ENCODE data around the gene SESN2. TPM values are rescaled to one million over a fixed set of nuclear protein-coding genes. Genes with fewer than 3 reads are reported as not detected.

The SESN2 gene
- total RNA-seq, 2 donors from 2014 or later = 11.2 to 27.5 TPM

DNA sequence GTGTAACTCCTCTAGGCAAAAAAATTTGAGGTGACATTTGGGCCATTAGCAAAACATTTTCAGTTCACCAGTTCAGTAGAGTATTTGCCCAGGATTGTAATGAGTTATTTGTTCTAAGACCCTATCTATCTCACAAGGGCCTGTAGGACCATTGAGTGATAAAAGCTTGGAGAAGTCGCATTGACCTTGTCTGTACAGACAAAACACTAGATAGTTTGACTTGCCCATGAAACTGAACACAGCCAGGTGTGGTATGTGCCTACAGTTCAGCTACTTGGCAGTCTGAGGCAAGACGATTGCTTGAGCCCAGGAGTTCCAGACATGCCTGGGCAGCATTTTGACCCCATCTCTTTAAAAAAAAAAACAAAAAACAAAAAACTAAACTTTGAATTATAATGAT is 20.3 kb upstream of the SESN2 start:
- H3K27ac ChIP-seq = no peak overlapping the region
- no peak for DNase-seq (ENCODE audit: low spot score)
- intact Hi-C loops (cut with DNase I) = no loop called here
- no peaks in the 10 kb centered on the region for H3K9me3 ChIP-seq
- no peaks in the 10 kb centered on the region for H3K27me3 ChIP-seq (replicated peaks; ENCODE audit: insufficient read depth)
- WGBS = 44% methylated on average over 2 of the region's 2 CpGs
- H3K4me3 ChIP-seq = no peak overlapping the region
- H3K4me1 ChIP-seq (replicated peaks) = peaks cover 5% of the 10 kb centered on the region
- no peaks in the 10 kb centered on the region for H3K36me3 ChIP-seq
- no peak for TF ChIP-seq POLR2AphosphoS5 (IDR thresholded peaks at IDR 0.05)
- no peak for TF ChIP-seq POLR2A (IDR thresholded peaks at IDR 0.05)

- no peak for DNase-seq (ENCODE audit: low spot score)
- Histone ChIP-seq H3K4me1 (replicated peaks) (peaks cover 5% of the 10 kb centered on the region), H3K36me3 (no peaks in the 10 kb centered on the region), H3K27me3 (replicated peaks; ENCODE audit: insufficient read depth) (no peaks in the 10 kb centered on the region), H3K9me3 (no peaks in the 10 kb centered on the region), H3K4me3 (no peak overlapping the region), H3K27ac (no peak overlapping the region)
- 92% methylated on average over 4 of the region's 4 CpGs for WGBS
- TF ChIP-seq POLR2AphosphoS5 (IDR thresholded peaks at IDR 0.05) (no peak), POLR2A (IDR thresholded peaks at IDR 0.05) (no peak)
- intact Hi-C loops (cut with DNase I) = no loop called here
These were observed 19.3 kb upstream of the SESN2 start for GRCh38 chr1:28240024-28240423.

GRCh38 chr1:28241638-28242241 is 17.6 kb upstream of the SESN2 start:
- intact Hi-C loops (cut with DNase I) = no loop called here
- Histone ChIP-seq H3K4me1 (replicated peaks) (peaks cover 5% of the 10 kb centered on the region), H3K27ac (no peak overlapping the region), H3K36me3 (no peaks in the 10 kb centered on the region), H3K9me3 (no peaks in the 10 kb centered on the region), H3K27me3 (replicated peaks; ENCODE audit: insufficient read depth) (no peaks in the 10 kb centered on the region), H3K4me3 (no peak overlapping the region)
- no peak for TF ChIP-seq CTCF (IDR thresholded peaks at IDR 0.05)
- TF ChIP-seq POLR2AphosphoS5 (IDR thresholded peaks at IDR 0.05) = peak; percentile 75
- WGBS = 53% methylated on average over 10 of the region's 10 CpGs
- peak; percentile 64 for DNase-seq (ENCODE audit: low spot score)

DNA sequence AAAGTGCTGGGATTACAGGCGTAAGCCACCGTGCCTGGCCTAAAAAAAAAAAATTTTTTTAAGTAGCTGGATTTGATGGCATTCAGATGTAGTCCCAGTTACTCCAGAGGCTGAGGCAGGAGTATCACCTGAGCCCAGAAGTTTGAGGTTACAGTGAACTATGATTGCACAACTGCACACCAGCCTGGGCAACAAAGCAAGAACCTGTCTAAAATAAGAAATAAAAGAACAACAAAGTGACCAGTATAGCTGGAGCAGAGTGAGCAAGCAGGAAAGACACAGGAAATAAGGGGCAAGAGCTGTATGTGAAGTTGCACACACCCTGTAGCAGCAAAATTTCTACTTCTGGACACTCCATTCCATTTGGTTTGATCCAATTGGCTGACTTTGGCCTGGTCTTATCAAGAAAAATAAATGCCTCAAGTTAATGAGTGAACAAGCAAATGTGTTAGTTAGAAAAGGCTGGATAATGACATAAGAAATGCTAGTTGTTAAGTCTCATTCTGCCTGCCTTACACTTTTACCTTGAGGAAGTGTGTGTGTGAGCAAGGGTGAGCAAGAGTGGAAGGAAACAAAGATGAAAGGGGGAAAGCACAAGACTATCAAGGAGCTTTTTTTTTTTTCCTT is 15.5 kb upstream of the SESN2 start:
- Histone ChIP-seq H3K4me3 (no peak overlapping the region), H3K27me3 (replicated peaks; ENCODE audit: insufficient read depth) (no peaks in the 10 kb centered on the region), H3K36me3 (no peaks in the 10 kb centered on the region), H3K9me3 (no peaks in the 10 kb centered on the region), H3K27ac (no peak overlapping the region), H3K4me1 (replicated peaks) (peaks cover 4% of the 10 kb centered on the region)
- intact Hi-C loops (cut with DNase I) = no loop called here
- WGBS = 90% methylated on average over 2 of the region's 2 CpGs
- DNase-seq (ENCODE audit: low spot score) = no peak
- TF ChIP-seq CTCF (IDR thresholded peaks at IDR 0.05) = no peak

DNA sequence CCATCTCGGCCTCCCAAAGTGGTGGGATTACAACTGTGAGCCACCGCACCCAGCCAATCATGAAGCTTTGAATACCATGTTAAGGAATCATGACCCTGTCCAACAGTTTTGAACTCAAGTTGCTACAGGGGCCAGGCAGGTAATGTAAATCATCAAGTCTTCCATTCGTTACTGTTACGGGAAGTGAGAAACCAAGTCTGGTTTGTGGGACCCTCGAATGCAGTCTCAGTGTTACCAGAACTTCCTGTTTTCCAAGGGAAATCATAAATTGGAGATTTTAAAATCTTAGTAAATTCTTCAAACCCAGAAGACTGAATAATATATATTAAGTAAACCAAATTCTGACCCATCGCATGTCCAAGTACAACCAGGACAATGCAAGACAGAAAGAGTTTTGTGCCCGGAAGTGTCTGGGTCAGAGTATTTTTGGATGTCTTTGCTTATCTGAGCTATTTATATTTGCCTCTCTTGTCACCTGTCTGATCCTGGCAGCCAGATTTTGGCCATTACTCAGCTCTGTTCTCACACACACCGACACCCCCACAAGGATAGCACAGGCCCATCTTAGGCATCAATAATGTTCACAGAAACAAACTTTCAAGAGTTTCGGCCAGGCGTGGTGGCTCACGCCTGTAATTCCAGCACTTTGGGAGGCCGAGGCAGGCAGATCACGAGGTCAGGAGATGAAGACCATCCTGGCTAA is 14.6 kb upstream of the SESN2 start:
- H3K9me3 ChIP-seq = no peaks in the 10 kb centered on the region
- no peaks in the 10 kb centered on the region for H3K27me3 ChIP-seq (replicated peaks; ENCODE audit: insufficient read depth)
- H3K36me3 ChIP-seq = no peaks in the 10 kb centered on the region
- DNase-seq (ENCODE audit: low spot score) = no peak
- intact Hi-C loops (cut with DNase I) = no loop called here
- WGBS = 91% methylated on average over 13 of the region's 13 CpGs
- peaks cover 4% of the 10 kb centered on the region for H3K4me1 ChIP-seq (replicated peaks)
- H3K4me3 ChIP-seq = no peak overlapping the region
- TF ChIP-seq POLR2A (IDR thresholded peaks at IDR 0.05) = no peak
- TF ChIP-seq CTCF (IDR thresholded peaks at IDR 0.05) = no peak
- TF ChIP-seq POLR2AphosphoS5 (IDR thresholded peaks at IDR 0.05) = no peak
- H3K27ac ChIP-seq = no peak overlapping the region

All from prostate gland (tissue), 2 donors.